MM.1S (cell line): ENCODE results near the gene ABCG2.

Experiments
- EZH2 ChIP-seq: fragments of 300-600 bp; sonication (generic); optimal IDR thresholded peaks from 2 replicates; pipeline ENCODE3; 2017; ENCODE audit warnings: low read depth, mild to moderate bottlenecking, antibody characterized with exemption, low read length, mixed read lengths
- TF ChIP-seq, protein P1 (sequence below): fragments of 300-600 bp; sonication (generic); IDR thresholded peaks from 2 replicates; pipeline ENCODE4 v1.5.1; 2016; ENCODE audit warnings: antibody characterized with exemption, low read length, mixed read lengths

DNA sequence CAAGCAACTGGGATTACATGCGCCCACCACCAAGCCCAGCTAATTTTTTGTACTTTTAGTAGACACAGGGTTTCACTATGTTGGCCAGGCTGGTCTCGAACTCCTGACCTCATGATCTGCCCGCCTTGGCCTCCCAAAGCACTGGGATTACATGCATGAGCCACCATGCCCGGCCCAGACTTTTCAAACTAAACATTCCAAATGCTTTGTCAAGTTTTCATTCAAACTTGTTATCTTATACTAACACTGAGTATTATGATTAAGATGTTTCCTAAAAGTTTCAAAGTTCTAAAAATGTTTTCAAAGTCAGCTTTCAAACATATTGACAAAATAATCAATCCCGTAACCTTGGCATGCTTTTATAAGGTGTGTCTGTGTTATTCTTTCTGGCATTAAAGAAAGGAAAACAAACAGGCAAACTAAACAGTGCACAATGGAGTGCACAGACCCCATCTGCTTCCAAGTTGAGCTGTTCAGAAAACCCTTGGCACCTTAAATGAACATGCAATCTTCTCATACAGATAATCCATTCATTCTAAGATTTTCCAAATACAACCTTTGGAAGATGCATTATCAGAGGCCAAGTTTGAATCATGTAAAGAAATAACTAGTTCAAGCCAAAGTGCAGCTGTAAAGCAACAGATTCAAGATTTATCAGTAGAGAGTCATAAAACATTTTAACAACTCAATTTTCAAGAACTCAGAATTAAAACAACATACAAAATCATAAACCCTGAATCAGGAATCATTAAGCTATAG lies 49.1 kb downstream of the ABCG2 start:
- TF ChIP-seq, protein P1, sequence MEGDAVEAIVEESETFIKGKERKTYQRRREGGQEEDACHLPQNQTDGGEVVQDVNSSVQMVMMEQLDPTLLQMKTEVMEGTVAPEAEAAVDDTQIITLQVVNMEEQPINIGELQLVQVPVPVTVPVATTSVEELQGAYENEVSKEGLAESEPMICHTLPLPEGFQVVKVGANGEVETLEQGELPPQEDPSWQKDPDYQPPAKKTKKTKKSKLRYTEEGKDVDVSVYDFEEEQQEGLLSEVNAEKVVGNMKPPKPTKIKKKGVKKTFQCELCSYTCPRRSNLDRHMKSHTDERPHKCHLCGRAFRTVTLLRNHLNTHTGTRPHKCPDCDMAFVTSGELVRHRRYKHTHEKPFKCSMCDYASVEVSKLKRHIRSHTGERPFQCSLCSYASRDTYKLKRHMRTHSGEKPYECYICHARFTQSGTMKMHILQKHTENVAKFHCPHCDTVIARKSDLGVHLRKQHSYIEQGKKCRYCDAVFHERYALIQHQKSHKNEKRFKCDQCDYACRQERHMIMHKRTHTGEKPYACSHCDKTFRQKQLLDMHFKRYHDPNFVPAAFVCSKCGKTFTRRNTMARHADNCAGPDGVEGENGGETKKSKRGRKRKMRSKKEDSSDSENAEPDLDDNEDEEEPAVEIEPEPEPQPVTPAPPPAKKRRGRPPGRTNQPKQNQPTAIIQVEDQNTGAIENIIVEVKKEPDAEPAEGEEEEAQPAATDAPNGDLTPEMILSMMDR, result no peak
- TF ChIP-seq EZH2, result no peak
